ENCODE measurements around the gene GSTM3. TPM values are rescaled to one million over a fixed set of nuclear protein-coding genes. Genes with fewer than 3 reads are reported as not detected.

The GSTM3 gene
- total RNA-seq: 5.5 and 13.4 TPM in 2 replicates

GRCh38 chr1:109740615-109741373, at the start of gene GSTM3:
Gene GSTM3, minus strand, starts transcription at chr1:109741038. Its CDS starts 751 bp downstream, at chr1:109740287.

GRCh38 chr1:109763646-109764415, 23.0 kb upstream of the GSTM3 start, which contains the start of gene EPS8L3:
Gene EPS8L3, minus strand, starts transcription at chr1:109763923. Its CDS starts 2,174 bp downstream, at chr1:109761749.

GRCh38 chr1:109711593-109712320, 29.1 kb downstream of the GSTM3 start, which contains the start of gene GSTM5:
Gene GSTM5, plus strand, starts transcription at chr1:109712251. Its CDS starts 62 bp downstream, at chr1:109712313.

GRCh38 chr1:109687641-109688499, 53.0 kb downstream of the GSTM3 start, which contains the start of gene GSTM1:
Gene GSTM1, plus strand, starts transcription at chr1:109687817. Its CDS starts 57 bp downstream, at chr1:109687874.

Other genes with a start within 250 kb of the GSTM3 start
- 2.5 and 4.6 TPM in 2 replicates for gene CYB561D1, start 246.9 kb downstream of the GSTM3 start, total RNA-seq
- 0.15 and 0.55 TPM in 2 replicates for gene AMIGO1, start 231.3 kb downstream of the GSTM3 start, total RNA-seq
- not detected in 2 replicates for gene GPR61, start 201.2 kb downstream of the GSTM3 start, total RNA-seq
- 11.3 and 11.6 TPM in 2 replicates for gene GNAI3, start 192.4 kb downstream of the GSTM3 start, total RNA-seq
- 0.08 TPM in 1 of 2 replicates, not detected in the other for gene GNAT2, start 121.4 kb downstream of the GSTM3 start, total RNA-seq
- gene AMPD2, start 121.2 kb downstream of the GSTM3 start, total RNA-seq: 29.0 and 31.2 TPM in 2 replicates
- gene GSTM4, start 84.9 kb downstream of the GSTM3 start, total RNA-seq: 5.7 and 7.3 TPM in 2 replicates
- 3.8 and 8.0 TPM in 2 replicates for gene GSTM2, start 73.0 kb downstream of the GSTM3 start, total RNA-seq
- gene GSTM1, start 53.2 kb downstream of the GSTM3 start, total RNA-seq: 8.1 and 18.4 TPM in 2 replicates
- gene GSTM5, start 28.8 kb downstream of the GSTM3 start, total RNA-seq: not detected in 2 replicates
- gene EPS8L3, start 22.9 kb upstream of the GSTM3 start, total RNA-seq: not detected in 2 replicates
- 4.7 and 6.6 TPM in 2 replicates for gene CSF1, start 169.8 kb upstream of the GSTM3 start, total RNA-seq
- gene AHCYL1, start 243.7 kb upstream of the GSTM3 start, total RNA-seq: 29.6 and 31.9 TPM in 2 replicates